UCSD-AML1 (cell line): Measurements from ENCODE around the gene SPAG7.

Experiments used
- DNase-seq: peaks from one replicate; lab custom pipeline; 2025; ENCODE audit not compliant: unreplicated experiment; lab: John Stamatoyannopoulos, UW

The SPAG7 gene, protein sequence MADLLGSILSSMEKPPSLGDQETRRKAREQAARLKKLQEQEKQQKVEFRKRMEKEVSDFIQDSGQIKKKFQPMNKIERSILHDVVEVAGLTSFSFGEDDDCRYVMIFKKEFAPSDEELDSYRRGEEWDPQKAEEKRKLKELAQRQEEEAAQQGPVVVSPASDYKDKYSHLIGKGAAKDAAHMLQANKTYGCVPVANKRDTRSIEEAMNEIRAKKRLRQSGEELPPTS

DNA sequence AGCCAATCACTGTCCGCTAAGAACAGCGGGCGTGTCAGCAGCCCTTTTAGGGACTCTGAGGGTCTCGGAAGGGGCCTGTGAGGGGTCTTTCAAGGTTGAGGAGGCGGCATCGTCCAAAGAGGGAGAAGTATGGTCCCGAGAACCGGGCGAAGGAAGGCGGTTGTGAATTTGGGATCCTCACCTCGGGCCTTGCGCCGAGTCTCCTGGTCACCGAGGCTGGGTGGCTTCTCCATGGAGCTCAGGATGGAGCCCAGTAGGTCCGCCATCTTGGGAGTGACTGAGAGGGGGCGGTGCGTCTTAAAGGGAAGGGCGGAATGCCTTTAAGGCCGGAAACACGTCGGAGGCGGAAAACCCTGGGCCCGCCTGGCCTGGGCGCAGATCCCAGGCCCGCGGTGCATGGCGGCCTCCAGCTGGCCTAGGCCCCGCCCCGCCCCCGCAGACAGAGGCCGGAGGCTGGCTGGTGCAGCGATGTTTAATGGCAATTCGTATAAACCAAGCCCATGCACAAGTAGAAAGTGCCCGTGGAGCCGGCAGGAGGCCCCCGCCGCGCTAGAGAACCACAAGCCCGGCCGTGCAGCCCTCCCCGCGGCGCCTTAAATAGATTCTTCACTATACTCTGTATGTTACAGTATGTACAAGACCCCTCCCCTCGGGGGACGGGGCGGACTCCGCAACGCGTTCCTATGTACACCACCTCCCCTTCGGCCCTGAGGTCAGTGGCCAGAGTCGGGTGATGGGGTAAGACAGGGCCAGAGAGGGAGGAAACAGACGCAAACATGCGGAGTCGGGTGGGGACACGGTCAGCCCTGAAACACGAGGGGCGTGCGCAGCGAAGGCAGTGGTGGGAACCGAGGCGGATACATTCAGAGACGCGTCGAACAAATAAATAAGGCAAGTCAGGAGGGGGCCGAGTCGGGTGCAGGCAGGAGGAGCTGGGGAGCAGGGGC, at the start of gene SPAG7:
SPAG7 (minus strand) TSS at position 279 of the 947 bp plus-strand sequence; CDS start at position 266, 13 bp downstream.
- DNase-seq = peak; percentile 97

DNA sequence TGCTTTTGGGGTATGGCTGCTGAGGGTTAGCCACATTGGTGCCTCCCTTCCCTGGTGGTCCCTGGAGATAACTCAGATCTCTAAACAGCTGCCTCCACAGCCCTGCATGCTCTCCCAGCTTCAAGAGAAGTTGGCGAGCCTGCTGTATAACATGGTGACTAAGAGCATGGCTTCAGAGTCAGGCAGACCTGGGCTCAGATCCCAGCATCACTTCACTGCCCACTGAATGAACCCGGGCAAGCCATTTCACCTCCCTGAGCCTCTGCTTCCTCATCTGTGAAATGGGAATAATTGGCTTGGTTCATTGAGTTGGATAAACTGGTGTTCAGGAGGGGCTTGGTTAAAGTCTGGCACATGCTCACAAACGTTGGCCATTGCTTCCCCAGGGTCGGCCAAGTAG, 46.7 kb upstream of the SPAG7 start:
- no peak for DNase-seq

GRCh38 chr17:5011928-5012327, 44.3 kb upstream of the SPAG7 start:
- no peak for DNase-seq

DNA sequence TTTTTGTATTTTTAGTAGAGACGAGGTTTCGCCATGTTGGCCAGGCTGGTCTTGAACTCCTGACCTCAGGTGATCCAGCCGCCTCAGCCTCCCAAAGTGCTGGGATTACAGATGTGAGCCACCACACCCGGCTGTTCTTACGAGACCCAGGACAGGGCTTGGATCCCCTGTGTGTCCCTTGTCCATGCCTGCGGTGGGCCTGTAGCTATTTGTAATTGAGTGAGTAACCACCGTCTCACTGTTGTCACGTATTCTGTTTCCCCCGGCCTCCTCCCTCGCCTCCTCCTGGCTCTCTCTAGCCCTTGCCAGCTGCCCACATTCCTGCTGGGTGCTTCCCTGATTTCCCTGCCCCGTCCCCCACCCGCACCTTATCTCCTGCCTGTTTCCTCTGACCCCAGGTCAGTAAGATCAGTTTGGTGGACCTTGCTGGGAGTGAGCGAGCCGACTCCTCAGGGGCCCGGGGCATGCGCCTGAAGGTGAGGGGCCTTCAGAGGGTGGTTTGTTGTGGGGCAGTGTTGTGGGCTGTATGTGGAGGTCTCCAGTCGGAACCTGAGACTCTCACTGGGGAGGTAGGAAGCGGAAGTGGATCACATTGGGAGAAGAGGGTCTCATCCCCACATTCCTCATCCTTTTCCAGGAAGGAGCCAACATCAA, 35.7 kb upstream of the SPAG7 start:
- no peak for DNase-seq

GRCh38 chr17:5002121-5002788, 34.6 kb upstream of the SPAG7 start:
- no peak for DNase-seq

DNA sequence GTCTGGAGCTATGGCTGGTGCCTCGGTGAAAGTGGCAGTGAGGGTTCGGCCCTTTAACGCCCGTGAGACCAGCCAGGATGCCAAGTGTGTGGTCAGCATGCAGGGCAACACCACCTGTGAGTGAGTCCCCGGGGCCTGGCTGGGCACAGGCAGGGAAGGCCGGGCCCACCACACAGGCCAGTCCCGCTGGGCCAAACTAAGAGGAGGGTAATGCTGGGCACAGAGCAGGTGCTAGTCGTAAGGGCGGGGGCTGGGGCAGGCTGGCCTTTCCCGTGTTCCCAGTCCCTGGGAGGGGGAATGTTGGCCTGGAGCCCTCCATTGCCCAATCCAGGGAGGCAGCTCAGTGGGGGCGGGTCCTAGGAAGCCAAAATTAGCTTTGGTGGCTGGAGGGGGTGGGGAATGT, 32.6 kb upstream of the SPAG7 start:
- no peak for DNase-seq

GRCh38 chr17:4999430-5000093, 31.9 kb upstream of the SPAG7 start:
- DNase-seq = no peak

- no peak for DNase-seq
Measured at GRCh38 chr17:4998732-4999429, 31.3 kb upstream of the SPAG7 start.

- no peak for DNase-seq
Measured at GRCh38 chr17:4998027-4998731, 30.6 kb upstream of the SPAG7 start.

GRCh38 chr17:4997302-4998026, 29.8 kb upstream of the SPAG7 start, which contains the start of the genes INCA1 and KIF1C:
INCA1 (minus strand) TSS chr17:4997522; CDS start chr17:4994437, 3,085 bp downstream.
KIF1C (plus strand) TSS chr17:4997950; CDS start chr17:5000247, 2,297 bp downstream.
- DNase-seq = peak; percentile 90

GRCh38 chr17:4994081-4994595, 26.5 kb upstream of the SPAG7 start:
- DNase-seq = no peak

- DNase-seq = peak; percentile 49
Measured at GRCh38 chr17:4987767-4988567, 20.4 kb upstream of the SPAG7 start.

DNA sequence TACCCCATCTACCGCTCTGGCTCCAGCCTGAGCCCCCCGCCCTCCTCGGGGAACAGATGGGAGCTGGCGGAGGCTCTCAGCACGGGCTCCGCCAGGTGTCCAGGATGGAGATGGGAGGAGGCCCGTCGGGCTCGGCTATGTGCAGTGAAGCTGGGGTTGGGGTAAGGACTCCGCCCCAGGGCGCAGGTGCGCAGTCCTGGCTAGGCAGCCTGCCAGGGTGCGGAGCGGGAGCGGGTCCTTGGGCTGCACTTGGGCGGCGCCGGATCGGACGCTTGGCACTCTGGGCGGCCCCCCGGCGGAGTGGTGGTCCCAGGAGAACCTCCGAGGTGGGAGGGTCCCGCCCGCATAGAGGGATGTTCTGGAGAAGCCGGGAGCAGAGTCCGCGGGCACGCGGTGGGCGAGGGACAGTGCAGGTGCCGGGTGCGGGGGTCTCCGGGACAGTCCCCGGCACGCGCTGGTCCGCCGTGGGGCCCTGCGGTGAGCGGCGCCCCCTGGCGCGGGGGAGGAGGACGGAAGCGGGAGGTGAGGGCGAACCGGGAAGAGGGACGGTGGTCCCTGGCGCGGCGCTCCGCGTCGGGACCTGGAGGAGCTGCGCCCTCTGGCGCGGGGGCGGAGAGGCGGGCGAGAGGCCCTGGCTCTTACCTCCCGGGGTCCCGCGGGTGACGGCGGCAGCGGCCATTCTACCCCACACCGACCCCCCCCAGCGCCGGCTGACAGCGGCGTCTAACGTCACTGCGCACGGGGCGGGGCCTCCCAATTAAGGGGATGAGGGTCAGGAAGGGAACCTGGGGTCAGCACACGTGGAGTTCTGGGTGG, 19.5 kb upstream of the SPAG7 start, which contains the start of gene CAMTA2:
CAMTA2 (minus strand) TSS at position 725 of the 816 bp plus-strand sequence. CDS start 1,453 bp downstream, outside the sequence.
- peak; percentile 96 for DNase-seq

DNA sequence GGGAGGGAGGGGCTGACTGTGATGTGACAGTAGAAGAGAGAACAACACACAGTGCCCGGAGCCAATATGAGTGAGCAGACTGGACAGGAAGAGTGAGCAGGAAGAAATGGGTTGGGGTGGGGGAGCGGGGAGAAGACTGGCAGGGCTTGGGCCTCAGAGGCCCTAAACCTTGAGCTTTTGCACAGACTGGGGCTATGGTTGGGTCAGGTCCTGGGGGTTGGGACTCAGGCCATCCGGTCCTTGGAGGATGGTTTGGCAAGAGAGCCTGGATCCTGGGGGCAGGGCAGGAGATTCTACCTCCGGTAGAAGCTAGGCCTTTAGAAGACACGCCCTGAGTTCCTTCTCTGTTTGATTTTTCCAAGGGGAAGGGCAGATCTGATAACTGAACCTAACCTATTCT, 18.8 kb upstream of the SPAG7 start:
- DNase-seq = peak; percentile 54

DNA sequence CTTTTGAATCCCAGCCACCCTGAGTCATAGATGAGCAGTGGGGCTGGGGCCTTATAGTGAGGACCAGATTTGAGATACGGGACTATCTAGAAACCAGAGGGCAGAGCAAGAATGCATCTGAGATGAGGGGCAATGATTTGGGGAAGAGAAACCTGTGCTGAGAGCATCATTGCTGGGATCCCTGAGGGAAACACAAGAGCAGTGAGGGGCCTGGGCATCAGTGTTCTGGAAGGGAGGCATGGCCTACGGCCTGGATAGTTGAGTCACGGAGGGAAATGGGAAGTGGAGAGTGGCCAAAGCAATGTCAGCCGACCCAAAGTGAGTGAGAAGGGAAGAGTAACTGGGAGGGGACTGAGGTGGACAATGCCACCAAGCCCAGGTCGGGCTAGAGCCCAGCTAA, 14.7 kb upstream of the SPAG7 start:
- DNase-seq = no peak

- no peak for DNase-seq
Measured at GRCh38 chr17:4980644-4981216, 13.1 kb upstream of the SPAG7 start.
